Suprapubic skin (tissue), 4 donors: Measurements from ENCODE around the gene PTPRF.

Experiments used
- EP300 ChIP-seq: sonication (generic); formaldehyde crosslinking; IDR thresholded peaks from one replicate; pipeline ENCODE4 v1.6.1; 2017; ENCODE audit warnings: antibody characterized with exemption
- POLR2AphosphoS5 ChIP-seq, 3 donors: sonication (generic); formaldehyde crosslinking; IDR thresholded peaks; one replicate each; pipeline ENCODE4 v1.6.1; 2017; ENCODE audit warnings: antibody characterized with exemption in 3 of 3
- TF ChIP-seq, protein P1 (sequence below), 2 donors: fragments of 200-600 bp in 1 of 2; fragments of 450-650 bp in 1 of 2; sonication (generic) in 1 of 2; IDR thresholded peaks; one replicate each; pipeline ENCODE4 v1.5.1; 2016 to 2019; ENCODE audit warnings: antibody characterized with exemption in 2 of 2, mild to moderate bottlenecking in 1 of 2, moderate library complexity in 1 of 2

DNA sequence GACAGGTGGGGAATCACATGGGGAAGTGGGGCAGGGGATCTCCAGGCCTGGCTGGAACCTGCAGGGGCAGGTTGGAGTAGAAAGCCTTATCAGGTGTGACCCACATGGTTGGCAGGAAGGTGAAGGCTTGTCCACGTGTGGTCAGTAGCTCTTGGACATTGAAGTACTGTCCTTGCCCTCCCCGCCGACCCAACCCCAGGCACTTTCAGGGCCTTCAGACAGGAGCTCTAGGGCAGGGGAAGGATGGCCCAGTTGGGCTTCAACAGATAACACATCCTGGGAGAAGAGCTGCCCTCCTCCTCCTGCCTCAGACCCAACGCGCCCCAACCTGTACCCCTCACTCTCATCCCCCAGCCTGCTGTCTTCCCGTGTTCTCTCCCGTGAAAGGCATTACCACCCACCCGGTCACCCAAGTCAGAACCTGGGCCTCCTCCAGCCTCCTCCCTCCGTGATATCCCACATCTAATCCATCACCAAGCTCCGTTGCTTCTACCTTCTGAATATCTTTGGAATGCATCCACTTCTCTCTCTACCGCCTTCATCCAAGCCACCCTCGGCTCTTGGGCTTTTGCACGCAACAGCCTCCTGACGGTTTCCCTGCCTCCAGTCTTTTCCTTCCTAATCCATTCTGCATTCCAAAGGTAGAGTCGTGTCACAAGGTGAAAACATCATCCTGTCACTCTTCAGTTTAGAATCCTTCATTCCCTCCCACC is 15.9 kb downstream of the PTPRF start:
- TF ChIP-seq, protein P1, sequence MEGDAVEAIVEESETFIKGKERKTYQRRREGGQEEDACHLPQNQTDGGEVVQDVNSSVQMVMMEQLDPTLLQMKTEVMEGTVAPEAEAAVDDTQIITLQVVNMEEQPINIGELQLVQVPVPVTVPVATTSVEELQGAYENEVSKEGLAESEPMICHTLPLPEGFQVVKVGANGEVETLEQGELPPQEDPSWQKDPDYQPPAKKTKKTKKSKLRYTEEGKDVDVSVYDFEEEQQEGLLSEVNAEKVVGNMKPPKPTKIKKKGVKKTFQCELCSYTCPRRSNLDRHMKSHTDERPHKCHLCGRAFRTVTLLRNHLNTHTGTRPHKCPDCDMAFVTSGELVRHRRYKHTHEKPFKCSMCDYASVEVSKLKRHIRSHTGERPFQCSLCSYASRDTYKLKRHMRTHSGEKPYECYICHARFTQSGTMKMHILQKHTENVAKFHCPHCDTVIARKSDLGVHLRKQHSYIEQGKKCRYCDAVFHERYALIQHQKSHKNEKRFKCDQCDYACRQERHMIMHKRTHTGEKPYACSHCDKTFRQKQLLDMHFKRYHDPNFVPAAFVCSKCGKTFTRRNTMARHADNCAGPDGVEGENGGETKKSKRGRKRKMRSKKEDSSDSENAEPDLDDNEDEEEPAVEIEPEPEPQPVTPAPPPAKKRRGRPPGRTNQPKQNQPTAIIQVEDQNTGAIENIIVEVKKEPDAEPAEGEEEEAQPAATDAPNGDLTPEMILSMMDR (IDR thresholded peaks at IDR 0.05), result no peak
- no peak for TF ChIP-seq POLR2AphosphoS5 (IDR thresholded peaks at IDR 0.05)
- TF ChIP-seq EP300, result no peak
